ENCODE results near the gene ARHGEF2. TPM values are rescaled to one million over a fixed set of nuclear protein-coding genes. Genes with fewer than 3 reads are reported as not detected.
"Not testable (repeated sequence)": the region's sequence is repeated elsewhere in the genome, so short reads cannot be mapped to it uniquely, and the experiment has no call there.

ARHGEF2 gene
- polyA plus RNA-seq, 3 donors = 75.4 to 82.0 (median 77.6) TPM

DNA sequence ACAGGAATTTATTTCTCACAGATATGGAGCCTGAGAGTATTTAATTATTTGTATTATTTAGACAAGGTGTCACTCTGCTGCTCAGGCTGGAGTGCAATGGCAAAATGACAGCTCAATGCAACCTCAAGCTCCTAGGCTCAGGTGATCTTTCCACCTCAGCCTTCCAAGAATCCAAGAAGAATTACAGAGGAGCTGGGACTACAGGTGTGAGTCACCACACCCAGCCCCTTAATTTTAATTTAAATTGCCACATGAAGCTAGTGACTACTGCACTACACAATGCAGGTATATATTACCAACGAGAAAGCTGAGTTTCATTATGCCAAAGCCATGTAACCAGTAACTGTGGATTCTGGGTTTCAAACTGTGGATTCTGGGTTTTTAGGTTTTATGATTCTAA is 46.3 kb downstream of the ARHGEF2 start:
- DNase-seq (ENCODE audit: extremely low read depth in 1 of 11, low read depth in 9 of 11, low spot score in 4 of 11) = no peak

DNA sequence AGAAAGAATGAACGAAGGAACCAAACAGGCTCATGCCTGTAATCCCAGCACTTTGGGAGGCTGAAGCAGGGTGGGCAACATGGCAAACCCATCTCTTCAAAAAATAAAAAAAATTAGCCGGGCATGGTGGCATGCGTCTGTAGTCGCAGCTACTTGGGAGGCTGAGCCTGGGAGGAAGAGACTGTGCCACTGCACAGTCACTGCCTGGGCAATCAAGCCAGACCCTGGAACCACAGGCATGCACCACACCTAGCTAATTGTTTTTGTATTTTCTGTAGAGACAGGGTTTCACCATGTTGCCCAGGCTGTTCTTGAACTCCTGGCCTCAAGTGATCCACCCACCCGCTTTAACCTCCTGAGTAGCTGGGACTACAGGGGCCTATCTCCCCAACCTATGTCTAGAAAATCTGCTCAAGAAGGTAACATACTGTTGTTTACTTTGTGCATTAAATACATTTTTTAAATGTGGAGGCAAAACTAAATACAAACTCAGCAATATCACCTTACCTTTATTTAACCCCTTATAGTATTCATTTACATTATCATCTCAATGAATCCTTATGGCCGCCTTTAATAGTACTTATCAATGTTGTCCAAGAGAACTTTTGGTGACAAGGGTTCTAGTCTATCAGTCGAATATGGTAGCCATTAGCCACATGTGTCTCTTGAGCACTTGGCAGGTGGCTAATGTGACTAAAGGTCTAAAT is 46.9 kb downstream of the ARHGEF2 start:
- no peak for DNase-seq (ENCODE audit: extremely low read depth in 1 of 11, low read depth in 9 of 11, low spot score in 4 of 11)

DNA sequence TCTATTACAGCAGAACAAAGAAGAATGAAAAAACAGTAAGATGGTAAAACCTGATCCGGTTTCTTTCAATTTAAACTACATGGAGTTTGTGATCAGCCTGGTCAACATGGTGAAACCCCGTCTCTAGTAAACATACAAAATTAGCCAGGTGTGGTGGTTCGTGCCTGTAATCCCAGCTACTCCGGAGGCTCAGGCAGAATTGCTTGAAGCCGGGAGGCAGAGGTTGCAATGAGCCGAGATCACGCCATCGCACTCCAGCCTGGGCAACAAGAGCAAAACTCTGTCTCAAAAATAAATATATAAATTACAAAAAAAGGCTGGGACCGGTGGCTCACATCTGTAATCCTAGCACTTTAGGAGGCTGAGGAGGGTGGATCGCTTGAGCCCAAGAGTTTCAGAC is 47.6 kb downstream of the ARHGEF2 start:
- not testable (repeated sequence) for DNase-seq (ENCODE audit: extremely low read depth in 1 of 11, low read depth in 9 of 11, low spot score in 4 of 11)

- no peak for DNase-seq (ENCODE audit: extremely low read depth in 1 of 11, low read depth in 9 of 11, low spot score in 4 of 11)
Measured at GRCh38 chr1:155929057-155929456, 49.3 kb downstream of the ARHGEF2 start.

DNA sequence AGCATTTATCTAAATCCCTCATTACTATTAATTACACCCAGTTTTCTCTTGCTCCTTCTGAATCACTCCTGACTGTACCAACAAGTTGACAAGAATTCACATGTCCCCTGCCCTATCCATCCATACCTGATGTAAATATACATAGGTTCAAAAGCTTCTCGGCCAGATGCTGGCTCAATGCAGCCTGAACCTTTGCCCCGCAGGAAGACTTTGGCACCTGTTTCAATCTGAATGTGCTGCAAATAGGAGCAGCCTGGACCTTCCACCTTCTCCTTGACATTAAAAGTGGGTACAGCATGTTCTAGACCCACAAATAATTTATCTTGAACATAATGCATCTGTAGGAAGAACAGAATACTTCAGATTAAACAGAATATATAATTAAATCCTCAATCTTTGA is 52.8 kb downstream of the ARHGEF2 start:
- DNase-seq (ENCODE audit: extremely low read depth in 1 of 11, low read depth in 9 of 11, low spot score in 4 of 11) = no peak

GRCh38 chr1:155920717-155921116 is 57.6 kb downstream of the ARHGEF2 start:
- DNase-seq (ENCODE audit: extremely low read depth in 1 of 11, low read depth in 9 of 11, low spot score in 4 of 11) = no peak

- no peak for DNase-seq (ENCODE audit: extremely low read depth in 1 of 11, low read depth in 9 of 11, low spot score in 4 of 11)
Measured at GRCh38 chr1:155919801-155920200, 58.5 kb downstream of the ARHGEF2 start.

- no peak for DNase-seq (ENCODE audit: extremely low read depth in 1 of 11, low read depth in 9 of 11, low spot score in 4 of 11)
Measured at GRCh38 chr1:155918660-155919059, 59.7 kb downstream of the ARHGEF2 start.

DNA sequence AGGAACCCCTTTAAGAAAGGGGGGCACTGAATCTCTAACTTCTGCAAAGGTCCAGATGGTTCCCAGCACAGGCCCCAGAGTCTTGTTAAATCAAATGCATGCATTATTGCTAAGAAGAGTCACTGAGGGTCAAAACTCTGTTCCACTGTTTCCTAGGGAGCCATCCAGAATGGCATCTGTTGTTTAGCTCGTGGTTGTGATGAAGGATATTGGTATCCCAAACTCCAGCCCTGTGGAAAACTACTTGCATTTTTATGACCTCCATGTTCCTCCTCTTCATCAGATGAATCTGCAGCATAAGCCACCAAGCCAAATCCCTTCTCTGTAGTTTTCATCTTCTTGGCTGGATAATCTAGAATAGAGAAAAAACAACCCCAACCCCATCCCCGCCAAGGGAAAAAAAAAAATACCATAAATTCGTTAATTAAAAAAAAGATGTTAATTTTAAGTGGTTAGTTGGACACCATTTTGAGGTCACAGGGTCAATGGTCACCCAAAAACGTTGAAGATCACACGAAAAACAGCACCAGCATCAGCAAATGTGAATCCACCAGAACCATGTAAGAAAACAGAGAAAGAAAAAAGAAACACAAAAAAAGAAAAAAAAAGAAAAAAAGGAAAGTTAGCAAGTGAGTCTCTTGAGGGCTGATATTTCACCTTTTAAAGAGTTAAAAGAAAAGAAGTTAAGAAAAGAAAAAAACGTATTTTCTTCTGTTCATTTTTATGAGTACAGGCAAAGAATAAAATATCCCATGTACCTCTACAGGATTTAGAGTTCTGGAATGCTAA is 64.2 kb downstream of the ARHGEF2 start:
- DNase-seq (ENCODE audit: extremely low read depth in 1 of 11, low read depth in 9 of 11, low spot score in 4 of 11) = no peak

DNA sequence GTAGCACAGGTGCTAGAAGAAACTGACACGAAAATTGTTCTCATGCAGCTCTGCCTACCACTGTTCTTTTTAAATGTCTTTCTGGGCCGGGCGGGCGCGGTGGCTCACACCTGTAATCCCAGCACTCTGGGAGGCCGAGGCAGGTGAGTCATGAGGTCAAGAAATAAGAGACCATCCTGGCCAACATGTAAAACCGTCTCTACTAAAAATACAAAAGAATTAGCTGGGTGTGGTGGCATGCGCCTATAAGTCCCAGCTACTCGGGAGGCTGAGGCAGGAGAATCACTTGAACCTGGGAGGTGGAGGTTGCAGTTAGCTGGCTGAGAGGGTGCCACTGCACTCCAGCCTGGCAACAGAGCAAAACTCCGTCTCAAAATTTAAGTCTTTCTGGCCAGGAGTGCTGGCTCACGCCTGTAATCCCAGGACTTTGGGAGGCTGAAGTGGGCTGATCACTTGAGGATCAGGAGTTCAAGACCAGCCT is 66.3 kb downstream of the ARHGEF2 start:
- no peak for DNase-seq (ENCODE audit: extremely low read depth in 1 of 11, low read depth in 9 of 11, low spot score in 4 of 11)

DNA sequence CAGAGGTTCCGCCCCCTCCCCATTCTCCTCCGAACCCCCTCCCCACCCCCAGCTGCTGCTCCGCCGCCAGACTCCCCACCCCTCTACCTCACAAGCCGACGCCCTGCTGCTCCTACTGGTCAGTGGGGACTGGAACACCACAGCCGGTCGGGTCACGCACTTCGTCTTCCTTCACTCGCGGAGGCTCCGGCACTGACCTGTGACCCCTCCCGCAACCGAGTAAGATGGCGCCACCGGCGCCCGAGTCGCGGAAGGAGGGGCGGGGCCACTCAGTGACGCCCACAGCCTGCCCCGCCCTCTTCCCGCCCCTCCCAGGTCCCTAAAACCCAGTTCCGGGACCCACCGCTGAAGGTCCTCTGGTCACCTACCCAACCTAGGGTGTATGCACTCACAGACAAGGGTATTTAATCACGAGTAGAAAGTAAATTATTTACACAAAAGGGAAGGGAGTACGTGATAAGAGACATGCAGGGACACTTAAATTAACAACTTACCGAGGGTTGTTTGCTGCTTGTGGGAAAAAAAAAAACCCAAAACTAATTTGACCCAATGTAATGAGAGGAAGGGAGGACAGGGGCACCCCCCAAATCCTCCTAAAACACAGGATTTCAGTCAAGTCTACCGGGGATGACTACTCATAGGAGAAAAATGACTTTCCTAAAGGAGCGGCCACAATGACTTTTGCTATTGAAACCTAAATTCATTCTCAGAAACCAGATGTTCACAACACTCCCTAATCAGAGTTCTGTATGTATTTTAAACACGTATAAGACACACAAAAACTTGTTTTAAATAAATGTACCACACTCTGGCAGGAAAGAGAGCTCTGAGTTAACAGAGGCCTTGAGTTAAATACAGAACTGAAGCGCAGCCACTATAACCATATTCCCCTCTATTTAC is 66.9 kb downstream of the ARHGEF2 start, which contains the start of gene RIT1:
Gene RIT1, minus strand, starts transcription at position 194 of the 900 bp plus-strand sequence. CDS start 588 bp downstream, outside the sequence.
- DNase-seq (ENCODE audit: extremely low read depth in 1 of 11, low read depth in 9 of 11, low spot score in 4 of 11) = peak; percentile 64 to 86 (median 77)

- peak in 3 of 11 donors; percentile 4 to 40 (median 24) for DNase-seq (ENCODE audit: extremely low read depth in 1 of 11, low read depth in 9 of 11, low spot score in 4 of 11)
Measured at GRCh38 chr1:155910621-155911121, 67.7 kb downstream of the ARHGEF2 start.

GRCh38 chr1:155909894-155910293 is 68.5 kb downstream of the ARHGEF2 start:
- no peak for DNase-seq (ENCODE audit: extremely low read depth in 1 of 11, low read depth in 9 of 11, low spot score in 4 of 11)

GRCh38 chr1:155904261-155904660 is 74.1 kb downstream of the ARHGEF2 start:
- DNase-seq (ENCODE audit: extremely low read depth in 1 of 11, low read depth in 9 of 11, low spot score in 4 of 11) = no peak

GRCh38 chr1:155900161-155900560 is 78.2 kb downstream of the ARHGEF2 start:
- DNase-seq (ENCODE audit: extremely low read depth in 1 of 11, low read depth in 9 of 11, low spot score in 4 of 11) = no peak

DNA sequence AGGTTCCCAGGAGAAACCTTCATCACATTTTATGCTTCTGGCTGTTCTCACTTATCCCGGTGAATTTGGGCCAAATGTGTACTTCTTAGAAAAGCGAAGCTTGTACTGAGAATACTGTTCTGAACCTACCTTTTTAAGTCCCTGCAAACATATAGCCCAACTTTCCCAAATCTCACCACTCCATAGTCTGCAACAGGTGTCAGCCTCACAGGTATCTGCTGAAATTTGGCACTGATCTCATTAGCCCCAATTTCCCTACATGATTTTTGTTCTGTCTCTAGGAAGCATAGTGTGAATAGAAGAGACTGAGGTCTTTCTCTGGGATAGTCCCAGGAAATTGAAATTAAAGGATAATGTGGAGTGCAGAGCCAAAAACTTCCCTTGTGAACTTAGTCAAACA is 78.7 kb downstream of the ARHGEF2 start:
- DNase-seq (ENCODE audit: extremely low read depth in 1 of 11, low read depth in 9 of 11, low spot score in 4 of 11) = no peak

- no peak for DNase-seq (ENCODE audit: extremely low read depth in 1 of 11, low read depth in 9 of 11, low spot score in 4 of 11)
Measured at GRCh38 chr1:155898888-155899287, 79.5 kb downstream of the ARHGEF2 start.

GRCh38 chr1:155897746-155898145 is 80.6 kb downstream of the ARHGEF2 start:
- no peak for DNase-seq (ENCODE audit: extremely low read depth in 1 of 11, low read depth in 9 of 11, low spot score in 4 of 11)
